HCT116 (cell line): ENCODE data around the gene DOHH. TPM values are rescaled to one million over a fixed set of nuclear protein-coding genes. Genes with fewer than 3 reads are reported as not detected.
A peak's percentile ranks its signal among the peaks of the same experiment; 100 is the strongest.

Experiments used
- ATAC-seq: fragments of 200-7000 bp; cut with Tn5 transposase; 2 replicates; pipeline ENCODE4 v1.9.1; 2020; ENCODE audit warnings: mild to moderate bottlenecking, moderate library complexity
- BruUV-seq: library from RNA; stranded (reverse); fragments of 400-500 nt; replicated peaks from 2 replicates; lab custom pipeline; 2021; lab: Mats Ljungman, UMichigan
- CTCF ChIA-PET: fragments of 300-600 bp; sonication (Branson Sonifier 250); formaldehyde crosslinking; loops from one replicate; lab custom pipeline; 2021; ENCODE audit warnings: antibody characterized with exemption; lab: Charles Lee
- POLR2A ChIA-PET: fragments of 300-600, 350-600 bp; sonication (Branson Sonifier 250); formaldehyde crosslinking; loops from one replicate; lab custom pipeline; 2021; ENCODE audit warnings: antibody characterized with exemption; lab: Charles Lee
- RAD21 ChIA-PET, 2 experiments: fragments of 300-600 bp; sonication (Branson Sonifier 250); formaldehyde crosslinking; loops; one replicate each; lab custom pipeline; 2023; ENCODE audit warnings: low total read pairs in 2 of 2; ENCODE audit not compliant: uncharacterized antibody in 2 of 2, unreplicated experiment in 2 of 2, low non-redundant PET in 1 of 2; lab: Charles Lee
- DNase-seq: peaks from one replicate; pipeline ENCODE4 v3.0.0-alpha.2; 2010; ENCODE audit warnings: low read depth, low spot score
- H2AFZ ChIP-seq: fragments of 200-600 bp; shearing (Covaris generic), sonication (generic); 2 replicates; pipeline ENCODE4 v1.6.1; 2017; ENCODE audit warnings: low read depth, mixed run types, mixed read lengths, antibody characterized with exemption, low read length; ENCODE audit not compliant: poor library complexity, severe bottlenecking
- H3K27ac ChIP-seq: 2 replicates; pipeline ENCODE4 v1.5.1; 2012; ENCODE audit warnings: low read depth, low read length
- H3K27me3 ChIP-seq: fragments of 200-600 bp; sonication (generic); 2 replicates; pipeline ENCODE4 v1.6.1; 2016; ENCODE audit warnings: mixed run types, low read length, mixed read lengths; ENCODE audit not compliant: insufficient read depth
- H3K36me3 ChIP-seq, 2 experiments: fragments of 200-500 bp in 1 of 2; fragments of 200-600 bp in 1 of 2; sonication (Bioruptor generic) in 1 of 2; sonication (generic) in 1 of 2; 2 replicates each; pipeline versions ENCODE4 v1.5.1 to v1.6.1; 2014 to 2016; ENCODE audit warnings: low read length in 2 of 2, inconsistent platforms in 1 of 2, mixed read lengths in 1 of 2, mixed run types in 1 of 2; ENCODE audit not compliant: insufficient read depth in 2 of 2, control insufficient read depth in 1 of 2
- H3K4me1 ChIP-seq, 2 experiments: fragments of 200-600 bp in 1 of 2; sonication (generic) in 1 of 2; 2 replicates each; pipeline versions ENCODE4 v1.5.1 to v1.6.1; 2012 to 2017; ENCODE audit warnings: low read length in 2 of 2, inconsistent platforms in 1 of 2, mild to moderate bottlenecking in 1 of 2, mixed read lengths in 1 of 2, mixed run types in 1 of 2, moderate library complexity in 1 of 2; ENCODE audit not compliant: insufficient read depth in 2 of 2, control insufficient read depth in 1 of 2
- H3K4me2 ChIP-seq: fragments of 200-600 bp; sonication (generic); 2 replicates; pipeline ENCODE4 v1.6.1; 2017; ENCODE audit warnings: mixed run types, low read length, mixed read lengths
- H3K4me3 ChIP-seq, 2 experiments: fragments of 200-600 bp in 1 of 2; sonication (generic) in 1 of 2; replicated peaks in 1 of 2; 2 replicates each; pipeline ENCODE4 v1.5.1; 2011 to 2016; ENCODE audit warnings: low read length in 2 of 2, control low read depth in 1 of 2, low read depth in 1 of 2, mild to moderate bottlenecking in 1 of 2, mixed read lengths in 1 of 2, mixed run types in 1 of 2
- H3K79me2 ChIP-seq: fragments of 200-600 bp; sonication (generic); 2 replicates; pipeline ENCODE4 v1.6.1; 2017; ENCODE audit warnings: mild to moderate bottlenecking, mixed run types, low read length, moderate library complexity, mixed read lengths; ENCODE audit not compliant: insufficient read depth
- H3K9ac ChIP-seq: fragments of 200-600 bp; sonication (generic); 2 replicates; pipeline ENCODE4 v1.6.1; 2016; ENCODE audit warnings: low read length, mixed read lengths
- H3K9me2 ChIP-seq: fragments of 200-600 bp; sonication (generic), shearing (Covaris generic); 2 replicates; pipeline ENCODE4 v1.6.1; 2017; ENCODE audit warnings: mixed run types, mild to moderate bottlenecking, moderate library complexity; ENCODE audit not compliant: insufficient read depth
- H3K9me3 ChIP-seq, 2 experiments: fragments of 200-500 bp in 1 of 2; fragments of 200-600 bp in 1 of 2; sonication (Bioruptor generic) in 1 of 2; sonication (generic) in 1 of 2; 2 replicates each; pipeline ENCODE4 v1.6.1; 2014 to 2017; ENCODE audit warnings: low read length in 2 of 2, mixed read lengths in 2 of 2, inconsistent platforms in 1 of 2, low read depth in 1 of 2, mild to moderate bottlenecking in 1 of 2, mixed run types in 1 of 2, moderate library complexity in 1 of 2; ENCODE audit not compliant: control insufficient read depth in 1 of 2, insufficient read depth in 1 of 2
- H4K20me1 ChIP-seq: fragments of 200-600 bp; sonication (generic), shearing (Covaris generic); 2 replicates; pipeline ENCODE4 v1.6.1; 2017; ENCODE audit warnings: mixed run types, mild to moderate bottlenecking, moderate library complexity; ENCODE audit not compliant: insufficient read depth
- ATF3 ChIP-seq: IDR thresholded peaks from 2 replicates; pipeline ENCODE4 v1.6.1; 2012
- EGR1 ChIP-seq: IDR thresholded peaks from 2 replicates; pipeline ENCODE4 v1.6.1; 2012; ENCODE audit warnings: low read depth
- ELF1 ChIP-seq: IDR thresholded peaks from 2 replicates; pipeline ENCODE4 v1.6.1; 2012; ENCODE audit warnings: low read depth, borderline replicate concordance
- POLR2A ChIP-seq: IDR thresholded peaks from 2 replicates; pipeline ENCODE4 v1.7.0; 2011; ENCODE audit warnings: borderline replicate concordance; ENCODE audit not compliant: insufficient read depth, insufficient read length; ENCODE audit errors: extremely low read depth
- POLR2AphosphoS5 ChIP-seq: IDR thresholded peaks from 2 replicates; pipeline ENCODE4 v1.6.1; 2011; ENCODE audit warnings: mild to moderate bottlenecking, low read depth, low read length, moderate library complexity
- YY1 ChIP-seq: IDR thresholded peaks from 2 replicates; pipeline ENCODE4 v1.6.1; 2011; ENCODE audit warnings: low read length, low read depth, moderate library complexity, mild to moderate bottlenecking; ENCODE audit not compliant: insufficient replicate concordance; ENCODE audit errors: extremely low read depth
- ZFX ChIP-seq: fragments of 450-650 bp; IDR thresholded peaks from 2 replicates; pipeline ENCODE4 v1.6.1; 2017
- intact Hi-C: fragments of 100-400 bp; cut with micrococcal nuclease; formaldehyde crosslinking; loops from 2 replicates; pipeline ENCODE4 v1.10.0; 2022
- total RNA-seq: library from RNA; stranded (reverse); gene quantifications from one replicate; pipeline ENCODE4 v1.2.1, GENCODE V29; 2021; ENCODE audit not compliant: unreplicated experiment

The DOHH gene
- total RNA-seq, 1 experiment from 2014 or later, result 20.9 TPM

DNA sequence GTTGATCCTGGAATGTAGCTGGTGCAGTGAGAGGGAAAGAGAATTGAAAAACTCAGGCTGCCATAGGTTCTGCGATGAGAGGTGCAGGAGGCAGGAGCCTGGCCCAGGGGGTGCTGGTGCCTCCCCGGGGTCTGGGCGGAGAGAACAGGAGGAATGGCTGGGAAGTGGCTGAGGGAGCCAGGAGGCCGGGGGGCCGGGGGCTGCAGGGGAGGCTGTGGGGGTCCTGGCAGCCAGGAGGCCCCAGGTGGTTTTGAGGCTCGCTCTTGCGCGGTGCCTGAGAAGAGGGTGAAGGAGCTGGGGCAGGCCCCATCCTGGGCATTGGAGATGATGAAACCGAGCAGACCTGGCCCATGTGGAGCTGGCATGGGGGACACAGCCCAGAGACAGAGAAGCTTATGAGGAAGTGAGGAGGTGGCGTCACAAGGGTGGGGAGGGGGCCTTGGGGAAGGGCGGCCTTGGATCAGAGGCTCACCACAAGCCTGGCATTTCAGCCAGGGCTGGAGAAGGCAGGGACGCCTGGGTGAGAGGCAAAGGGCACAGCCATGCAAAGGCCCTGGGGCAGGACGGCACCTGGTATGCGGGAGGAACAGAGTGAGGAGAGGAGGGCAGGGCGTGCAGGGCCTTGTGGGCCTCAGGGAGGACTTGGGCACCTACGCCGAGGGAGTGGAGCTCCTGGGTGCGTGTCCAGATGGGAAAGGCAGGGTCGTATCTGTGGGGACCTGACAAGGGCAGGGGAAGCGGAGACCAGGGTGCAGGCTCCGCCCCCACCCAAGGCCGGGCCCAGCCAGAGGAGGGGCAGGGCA is 37.2 kb upstream of the DOHH start:
- no peak overlapping the region for H3K4me2 ChIP-seq
- TF ChIP-seq POLR2AphosphoS5 (peak; percentile 27; the same call in 1 of the 2 replicates), POLR2A (no peak)
- TF ChIP-seq, all 23 proteins: peak for 1
- DNase-seq, result no peak
- POLR2A ChIA-PET, result interaction anchor here (0.6 to 1.0 kb wide), 2 partner anchors 12 to 36 kb away, joined by 3 to 6 read pairs; no protein-coding TSS in a partner anchor
- intact Hi-C loops, result no loop called here
- H2AFZ ChIP-seq, result no peak overlapping the region
- CTCF ChIA-PET, result no interaction called here
- no TSS peak for BruUV-seq
- no peak overlapping the region for H3K27ac ChIP-seq
- ATAC-seq, result peak; percentile 51
- no peaks in the 10 kb centered on the region for H3K27me3 ChIP-seq
- H4K20me1 ChIP-seq, result no peaks in the 10 kb centered on the region
- no peak overlapping the region for H3K4me3 ChIP-seq
- H3K9me2 ChIP-seq, result no peaks in the 10 kb centered on the region
- peaks cover 6 to 13% of the 10 kb centered on the region in 2 experiments; a peak in 3 of 4 replicates for H3K36me3 ChIP-seq
- RAD21 ChIA-PET, result no interaction called here
- no peak overlapping the region for H3K9ac ChIP-seq
- H3K79me2 ChIP-seq, result no peaks in the 10 kb centered on the region
- peaks cover 3 to 22% of the 10 kb centered on the region in 2 experiments; a peak in 3 of 4 replicates for H3K4me1 ChIP-seq
- no peaks in the 10 kb centered on the region for H3K9me3 ChIP-seq

- DNase-seq, result no peak
- peak; percentile 1; the same call in 1 of the 2 replicates for ATAC-seq
- Histone ChIP-seq H2AFZ (no peak overlapping the region), H3K79me2 (no peaks in the 10 kb centered on the region), H3K9ac (no peak overlapping the region), H3K4me1 (peaks cover 3 to 22% of the 10 kb centered on the region in 2 experiments; a peak in 3 of 4 replicates), H3K9me2 (no peaks in the 10 kb centered on the region), H3K4me2 (no peak overlapping the region), H4K20me1 (no peaks in the 10 kb centered on the region), H3K36me3 (peaks cover 9 to 19% of the 10 kb centered on the region in 2 experiments; a peak in 3 of 4 replicates), H3K4me3 (no peak overlapping the region), H3K27me3 (no peaks in the 10 kb centered on the region), H3K9me3 (no peaks in the 10 kb centered on the region), H3K27ac (no peak overlapping the region)
- ChIA-PET RAD21 (no interaction called here), POLR2A (interaction anchor here (0.6 to 1.0 kb wide), 2 partner anchors 12 to 37 kb away, joined by 3 to 6 read pairs; no protein-coding TSS in a partner anchor), CTCF (no interaction called here)
- TF ChIP-seq ATF3 (no peak), EGR1 (no peak), YY1 (no peak), ZFX (no peak), ELF1 (no peak), POLR2AphosphoS5 (0 out of 2 replicates have a peak, but pooled peaks have one; percentile 2)
- intact Hi-C loops, result no loop called here
- no TSS peak for BruUV-seq
These were observed 36.6 kb upstream of the DOHH start for GRCh38 chr19:3537101-3537437.
